HG03139 (cell line): Measurements from ENCODE around the gene MED15.
"Not testable (repeated sequence)": the region's sequence is repeated elsewhere in the genome, so short reads cannot be mapped to it uniquely, and the experiment has no call there.

Experiments used
- ATAC-seq: cut with Tn5 transposase; IDR thresholded peaks from one replicate; pipeline ENCODE4 v1.9.1; 2021; ENCODE audit not compliant: unreplicated experiment

The MED15 gene

DNA sequence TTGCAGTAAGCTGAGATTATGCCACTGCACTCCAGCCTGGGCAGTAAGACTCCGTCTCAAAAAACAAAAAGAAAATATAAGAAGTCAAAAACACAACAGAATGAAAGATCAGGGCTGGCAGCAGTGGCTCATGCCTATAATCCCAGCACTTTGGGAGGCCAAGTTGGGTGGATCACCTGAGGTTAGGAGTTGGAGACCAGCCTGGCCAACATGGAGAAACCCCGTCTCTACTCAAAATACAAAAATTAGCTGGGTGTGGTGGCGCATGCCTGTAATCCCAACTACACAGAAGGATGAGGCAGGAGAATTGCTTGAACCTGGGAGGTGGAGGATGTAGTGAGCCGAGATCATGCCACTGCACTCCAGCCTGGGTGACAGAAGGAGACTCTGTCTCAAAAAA is 87.1 kb downstream of the MED15 start:
- ATAC-seq = not testable (repeated sequence)

DNA sequence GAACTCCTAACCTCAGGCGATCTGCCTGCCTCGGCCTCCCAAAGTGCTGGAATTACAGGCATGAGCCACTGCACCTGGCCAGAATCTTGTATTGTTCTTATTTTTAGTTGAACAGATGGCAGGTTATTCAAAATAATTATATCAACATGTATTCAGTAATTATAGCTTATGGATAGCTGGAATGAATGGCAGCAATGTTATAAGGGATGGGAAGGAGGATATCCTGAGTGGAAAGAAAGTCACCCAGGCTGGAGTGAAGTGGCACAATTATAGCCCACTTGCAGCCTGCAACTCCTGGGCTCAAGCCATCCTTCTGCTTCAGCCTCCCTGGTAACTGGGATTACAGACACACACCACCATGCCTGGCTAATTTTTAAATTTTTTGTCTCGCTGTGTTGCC is 88.1 kb downstream of the MED15 start:
- ATAC-seq = no peak

DNA sequence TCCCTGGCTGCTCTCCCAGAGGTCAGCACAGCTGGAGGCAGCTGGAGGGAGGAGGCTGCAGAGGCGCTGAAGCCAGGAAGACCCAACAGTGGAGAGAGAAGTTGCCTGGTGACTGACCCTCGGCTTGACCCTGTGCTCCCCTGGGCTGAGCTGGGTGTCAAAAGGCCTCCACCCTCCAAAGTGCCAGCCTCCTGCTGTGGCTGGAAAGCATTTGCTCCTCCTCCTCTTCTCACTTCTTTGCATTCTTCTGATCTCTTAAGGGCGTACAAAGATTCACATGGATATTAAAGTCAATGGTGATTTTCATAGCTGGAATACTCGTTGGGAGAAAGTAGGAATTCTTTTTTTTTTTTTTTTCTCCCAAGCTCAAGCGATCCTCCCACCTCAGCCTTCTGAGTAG is 91.7 kb downstream of the MED15 start:
- no peak for ATAC-seq

DNA sequence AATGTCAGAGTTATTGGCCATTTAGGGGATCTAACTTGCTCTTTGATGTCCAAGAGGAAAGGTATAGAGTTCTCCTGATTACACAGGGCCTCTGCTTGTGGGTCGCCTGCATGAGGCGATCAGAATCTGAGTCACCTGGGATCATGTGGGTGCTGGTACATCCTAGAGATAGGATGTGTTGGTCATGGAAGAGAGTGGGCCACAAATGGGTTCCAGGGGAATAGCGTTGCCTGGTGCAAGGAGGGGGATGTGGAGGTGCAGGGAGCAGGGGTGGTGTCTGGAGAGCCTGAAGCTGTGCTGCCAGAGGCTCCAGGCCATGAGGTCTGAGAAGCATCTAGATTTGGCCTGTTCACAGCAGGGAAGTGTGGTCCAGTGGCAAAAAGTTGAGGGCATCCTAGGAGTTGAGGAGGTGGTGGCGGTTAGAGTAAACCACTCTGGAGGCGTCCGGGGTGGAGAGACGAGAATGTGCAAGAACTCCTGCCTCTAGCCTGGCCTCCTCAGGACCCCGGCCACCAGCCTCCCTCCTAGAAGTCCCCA is 92.8 kb downstream of the MED15 start:
- ATAC-seq = no peak

DNA sequence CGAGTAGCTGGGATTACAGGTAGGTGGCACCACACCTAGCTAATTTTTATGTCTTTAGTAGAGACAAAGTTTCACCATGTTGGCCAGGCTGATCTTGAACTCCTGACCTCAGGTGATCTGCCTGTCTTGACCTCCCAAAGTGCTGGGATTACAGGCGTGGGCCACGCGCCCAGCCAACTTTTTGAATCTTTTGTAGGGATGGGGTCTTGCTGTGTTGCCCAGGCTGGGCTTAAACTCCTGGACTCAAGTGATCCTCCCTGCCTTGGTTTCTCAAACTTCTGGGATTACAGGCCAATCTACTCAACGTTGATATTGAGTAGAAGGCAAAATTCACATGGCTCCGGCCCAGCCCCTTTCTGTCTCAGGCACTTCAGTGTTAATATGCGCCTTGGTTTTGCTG is 93.9 kb downstream of the MED15 start:
- no peak for ATAC-seq

DNA sequence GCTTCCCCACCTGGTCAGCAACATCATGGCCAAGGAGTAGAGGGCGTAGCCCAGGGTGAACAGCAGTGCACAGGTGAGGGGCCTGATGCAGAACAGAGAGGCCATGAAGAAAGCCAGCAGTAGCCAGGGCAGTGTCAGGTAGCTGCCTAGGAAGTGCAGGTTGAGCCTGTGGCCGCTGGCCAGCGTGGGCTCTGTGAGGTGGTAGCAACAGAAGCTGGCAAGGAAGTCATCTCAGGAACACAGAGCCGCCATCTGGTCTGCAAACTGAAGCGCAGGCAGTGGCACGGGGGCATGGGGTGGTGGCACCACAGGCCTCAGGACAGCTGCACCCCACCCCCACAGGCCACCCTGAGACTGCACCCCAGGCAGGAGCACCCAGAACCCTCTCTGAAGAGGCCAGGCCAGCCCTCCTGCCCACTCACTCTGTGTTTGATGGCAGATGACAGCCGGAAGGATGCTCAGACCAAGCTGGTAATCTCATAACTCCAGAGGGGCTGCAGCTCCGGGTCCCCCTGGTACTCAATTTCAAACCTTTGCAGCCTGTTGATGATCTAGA is 95.3 kb downstream of the MED15 start:
- ATAC-seq = no peak

DNA sequence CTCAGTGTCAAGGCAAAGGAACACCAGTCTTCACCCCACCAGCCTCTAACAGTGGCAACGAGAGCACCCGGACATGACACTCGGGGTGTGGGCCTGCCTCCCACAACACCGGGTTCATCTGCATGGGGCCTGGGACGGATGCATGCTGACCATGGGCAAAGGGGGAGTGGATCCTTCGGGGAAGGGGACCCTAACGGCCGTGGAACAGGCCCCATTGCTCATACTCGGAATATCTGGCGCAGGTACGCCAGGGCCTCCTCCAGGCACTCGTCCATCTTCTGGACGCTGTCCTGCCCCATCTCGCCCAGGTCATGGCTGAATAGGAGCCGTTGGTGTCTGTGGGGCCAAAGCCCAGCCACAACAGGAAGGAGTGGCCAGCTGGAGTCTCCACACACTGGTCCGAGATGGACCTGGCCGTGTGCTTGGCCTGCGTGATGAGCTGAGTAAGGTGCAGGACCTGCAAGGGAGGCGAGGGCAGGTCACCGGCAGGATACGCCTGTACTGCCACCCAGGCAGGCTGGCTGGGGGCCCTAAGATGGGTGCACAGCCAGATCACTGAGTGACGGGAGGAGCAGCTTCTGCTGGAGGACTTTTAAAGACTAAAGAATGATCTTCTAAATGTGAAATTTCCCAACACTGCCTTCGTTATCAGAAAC is 96.8 kb downstream of the MED15 start:
- ATAC-seq = no peak

DNA sequence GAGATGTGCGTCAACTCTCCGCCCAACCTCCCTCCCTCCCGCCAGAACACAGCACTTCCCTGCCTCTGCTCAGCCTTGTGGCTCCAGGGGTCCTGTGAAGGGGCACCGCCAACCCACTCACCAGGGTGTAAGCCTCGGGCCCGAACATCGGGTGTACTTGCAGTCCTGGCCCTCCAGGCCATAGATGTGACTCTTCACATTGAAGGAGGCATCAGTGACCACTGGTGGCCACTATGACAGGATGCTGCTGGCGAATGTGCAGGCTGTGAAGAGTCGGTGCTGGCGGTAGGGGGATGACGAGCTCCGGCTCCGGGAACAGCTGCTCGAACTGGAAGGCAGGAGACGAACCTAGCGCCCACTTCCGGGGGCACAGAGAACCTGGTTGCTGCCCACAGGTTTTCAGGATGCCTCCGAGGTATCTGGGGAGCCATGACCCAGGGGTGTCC is 97.4 kb downstream of the MED15 start:
- ATAC-seq = no peak

DNA sequence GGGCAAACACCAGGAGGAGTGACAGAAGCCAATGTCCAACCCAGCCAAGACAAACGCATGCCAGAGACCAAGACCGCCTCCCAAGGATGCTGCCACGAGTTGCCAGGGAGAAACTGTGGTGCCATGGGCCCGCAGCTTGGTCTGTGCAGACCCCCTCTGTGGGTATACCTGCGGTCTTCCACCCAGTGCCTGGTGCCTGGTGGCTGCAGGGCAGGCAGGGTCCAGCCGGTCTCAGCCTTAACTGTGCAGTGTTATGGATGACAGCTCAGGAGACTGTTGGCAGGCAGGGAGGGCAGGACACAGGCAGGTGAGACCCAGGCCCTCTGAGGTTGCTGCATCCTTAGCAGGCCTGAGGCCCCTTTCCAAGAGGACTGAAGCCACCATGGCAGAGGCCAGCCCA is 97.9 kb downstream of the MED15 start:
- no peak for ATAC-seq

DNA sequence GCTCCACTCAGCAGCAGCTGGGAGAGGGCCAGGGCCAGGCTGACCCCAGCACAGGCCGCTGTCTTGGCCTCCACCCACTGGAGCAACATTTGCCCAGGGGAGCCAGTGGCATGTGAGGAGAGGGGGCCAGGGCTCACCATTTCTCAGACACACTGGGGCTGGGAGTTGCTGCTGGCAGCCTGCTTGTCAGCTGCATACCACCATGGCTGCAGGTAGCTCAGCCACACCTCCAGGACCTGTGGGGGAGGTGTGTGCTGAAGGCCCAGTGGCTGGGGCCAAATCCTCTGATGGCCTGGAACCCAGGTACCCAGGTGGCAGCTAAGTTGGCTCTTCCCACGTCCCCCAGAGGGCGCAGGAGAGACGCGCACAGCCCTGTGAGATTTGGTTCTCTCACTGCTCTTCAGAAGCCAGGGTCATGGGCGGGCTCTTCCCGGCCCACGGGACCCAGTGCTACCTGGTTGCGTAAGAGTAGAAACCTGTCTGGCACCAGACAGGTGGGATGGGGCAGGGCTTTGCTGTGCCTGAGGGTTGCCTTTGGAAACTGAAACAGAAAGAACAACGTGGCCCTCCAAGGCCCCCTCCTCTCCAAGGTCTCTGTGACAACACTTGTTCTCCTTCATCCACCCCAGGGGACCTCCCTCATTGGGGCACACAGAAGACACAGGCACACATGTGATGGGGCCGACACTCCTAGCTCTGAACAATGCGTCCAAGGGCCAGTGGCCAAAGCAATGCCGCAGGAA is 98.8 kb downstream of the MED15 start:
- no peak for ATAC-seq

DNA sequence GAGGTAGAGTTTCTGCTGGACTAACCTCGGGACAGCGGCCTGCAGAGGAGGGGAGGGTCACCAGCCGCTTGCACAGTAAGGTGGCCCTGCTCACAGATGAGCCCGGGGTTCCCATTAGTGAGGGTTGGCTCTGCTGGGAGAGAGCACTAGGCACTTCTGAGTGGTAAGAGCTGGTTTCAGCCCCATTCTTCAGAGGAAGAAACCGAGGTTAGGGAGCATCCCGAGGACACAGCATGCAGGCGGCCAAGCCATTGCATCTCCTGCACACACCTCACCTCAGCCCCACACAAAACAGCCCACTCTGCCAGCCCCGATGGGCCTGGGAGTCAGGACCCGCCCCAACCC is 99.3 kb downstream of the MED15 start:
- no peak for ATAC-seq

DNA sequence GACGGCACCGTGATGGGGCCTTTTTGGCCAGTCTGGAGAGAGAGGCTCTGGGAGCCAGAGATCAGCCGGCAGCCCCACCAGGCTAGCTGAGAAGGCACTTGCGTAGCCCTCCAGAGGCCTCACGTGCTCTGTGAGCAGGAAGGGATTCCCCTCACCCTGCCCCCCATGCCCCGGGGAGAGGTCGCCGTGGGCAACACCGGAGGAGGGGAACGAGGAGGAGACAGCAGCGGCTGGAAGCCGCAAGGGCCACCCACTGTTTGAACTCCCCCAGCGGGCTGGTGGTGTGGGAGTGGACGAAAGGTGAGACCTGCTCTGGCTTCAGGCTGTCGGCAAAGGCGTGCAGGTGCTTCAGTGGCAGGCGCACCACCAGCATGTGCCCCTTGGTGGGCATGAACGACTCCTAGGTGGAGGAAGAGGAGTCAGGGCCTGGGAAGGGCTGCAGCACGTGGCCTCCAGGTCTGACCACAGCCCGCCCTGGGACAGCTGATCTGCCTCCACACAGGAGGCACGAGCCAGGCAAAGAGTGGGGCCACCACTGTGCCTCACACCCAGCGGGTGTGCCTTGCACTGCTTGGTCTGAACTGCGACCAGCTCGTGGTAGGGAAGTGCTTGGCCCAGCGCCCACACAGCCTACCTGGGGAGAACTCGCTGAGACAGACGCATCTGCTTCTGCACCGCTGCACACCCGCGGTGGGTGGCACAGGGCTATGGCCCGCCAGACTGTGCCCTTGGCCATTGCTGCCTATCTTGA is 99.9 kb downstream of the MED15 start:
- ATAC-seq = no peak

DNA sequence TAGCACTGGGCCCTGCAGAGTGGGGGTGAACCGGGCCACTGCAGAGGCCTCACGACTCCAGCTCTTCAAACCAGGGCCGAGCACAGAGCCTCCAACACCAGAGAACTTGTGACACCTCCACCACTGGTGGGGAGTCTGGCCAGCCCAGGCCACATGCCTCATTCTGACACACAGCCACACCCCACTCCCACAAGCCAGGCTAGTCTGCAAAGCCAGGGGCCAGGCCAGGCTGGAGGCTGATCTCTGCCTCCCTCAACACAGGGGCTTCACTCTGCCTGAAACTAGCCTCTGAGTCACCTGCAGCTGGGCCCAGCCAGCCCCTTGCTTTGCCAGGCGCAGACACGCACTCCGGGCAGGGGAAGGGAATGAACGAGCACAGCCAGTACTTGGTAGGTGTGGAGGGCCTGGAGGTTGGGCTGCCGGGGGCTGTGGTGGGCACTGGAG is 102.9 kb downstream of the MED15 start:
- ATAC-seq = no peak

DNA sequence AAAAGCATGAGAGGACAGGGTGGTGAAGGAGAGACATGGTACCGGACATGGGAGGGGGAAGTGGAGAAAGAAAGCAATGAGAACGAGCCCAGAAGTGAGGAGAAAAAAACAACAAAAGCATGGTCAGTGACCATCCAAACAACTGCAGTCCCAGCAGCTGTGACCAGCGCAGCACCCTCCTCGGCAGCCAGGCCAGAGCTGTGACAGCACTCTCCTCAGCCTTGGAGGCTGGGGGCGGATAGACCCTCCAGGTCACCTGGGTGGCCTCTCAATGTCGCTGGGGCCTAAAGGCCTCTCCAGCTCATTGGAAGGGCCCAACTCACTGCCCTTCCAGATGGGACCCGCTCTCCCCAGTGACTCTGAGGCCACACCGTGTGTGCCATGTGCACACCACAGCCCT is 103.3 kb downstream of the MED15 start:
- ATAC-seq = no peak

DNA sequence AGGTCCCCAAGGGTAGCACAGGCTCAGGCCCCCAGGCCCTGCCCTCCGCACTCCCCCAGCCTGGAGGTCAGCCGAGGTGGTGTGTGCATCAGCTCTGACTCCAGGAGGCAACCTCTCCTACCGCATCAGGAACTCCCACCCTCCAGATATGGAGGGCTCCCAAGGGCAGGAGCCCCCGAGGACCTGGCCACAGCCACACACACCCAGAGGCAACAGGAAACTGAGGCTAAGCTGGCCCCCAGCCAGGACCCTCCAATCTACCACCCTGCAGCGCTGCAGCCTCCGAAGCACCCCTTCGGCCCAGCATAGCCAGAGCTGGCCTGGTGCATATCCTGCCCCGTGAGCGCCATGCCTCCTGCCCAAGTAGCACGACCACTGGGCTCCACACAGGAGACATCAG is 104.0 kb downstream of the MED15 start:
- no peak for ATAC-seq

DNA sequence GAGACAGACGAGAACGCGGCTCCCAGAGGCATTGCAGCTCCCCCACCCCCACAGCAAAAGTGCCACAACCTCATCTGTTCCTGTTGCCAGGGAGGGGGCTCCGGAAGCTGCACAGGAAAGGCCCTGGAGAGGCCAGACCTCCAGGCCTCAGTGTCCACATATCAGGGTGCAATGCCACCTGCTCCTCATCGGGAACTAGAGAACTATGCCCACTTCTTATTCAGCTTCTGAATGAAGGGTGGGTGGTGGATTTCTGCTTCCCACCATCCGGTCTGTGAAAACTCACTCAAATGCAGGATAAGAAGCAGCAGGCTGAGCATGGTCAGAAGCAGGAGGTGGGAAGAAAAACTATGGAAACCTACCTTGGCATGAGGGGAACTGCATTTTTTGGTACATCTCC is 105.9 kb downstream of the MED15 start:
- ATAC-seq = no peak

DNA sequence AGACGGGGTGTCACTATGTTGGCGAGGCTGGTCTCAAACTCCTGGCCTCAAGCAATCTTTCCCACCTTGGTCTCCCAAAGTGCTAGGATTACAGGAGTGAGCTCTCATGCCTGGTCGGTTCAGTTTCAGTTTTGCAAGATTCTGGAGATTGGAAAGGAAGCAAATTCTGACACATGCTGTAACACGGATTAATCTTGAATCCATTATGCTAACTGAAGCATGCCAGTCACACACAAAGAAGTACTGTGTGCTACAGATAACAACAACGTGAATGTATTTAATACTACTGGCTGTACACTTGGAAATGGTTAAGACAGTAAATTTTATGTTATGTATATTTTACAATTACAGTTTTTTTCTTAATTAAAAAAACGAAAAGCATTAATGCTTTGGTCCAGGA is 107.6 kb downstream of the MED15 start:
- ATAC-seq = no peak

DNA sequence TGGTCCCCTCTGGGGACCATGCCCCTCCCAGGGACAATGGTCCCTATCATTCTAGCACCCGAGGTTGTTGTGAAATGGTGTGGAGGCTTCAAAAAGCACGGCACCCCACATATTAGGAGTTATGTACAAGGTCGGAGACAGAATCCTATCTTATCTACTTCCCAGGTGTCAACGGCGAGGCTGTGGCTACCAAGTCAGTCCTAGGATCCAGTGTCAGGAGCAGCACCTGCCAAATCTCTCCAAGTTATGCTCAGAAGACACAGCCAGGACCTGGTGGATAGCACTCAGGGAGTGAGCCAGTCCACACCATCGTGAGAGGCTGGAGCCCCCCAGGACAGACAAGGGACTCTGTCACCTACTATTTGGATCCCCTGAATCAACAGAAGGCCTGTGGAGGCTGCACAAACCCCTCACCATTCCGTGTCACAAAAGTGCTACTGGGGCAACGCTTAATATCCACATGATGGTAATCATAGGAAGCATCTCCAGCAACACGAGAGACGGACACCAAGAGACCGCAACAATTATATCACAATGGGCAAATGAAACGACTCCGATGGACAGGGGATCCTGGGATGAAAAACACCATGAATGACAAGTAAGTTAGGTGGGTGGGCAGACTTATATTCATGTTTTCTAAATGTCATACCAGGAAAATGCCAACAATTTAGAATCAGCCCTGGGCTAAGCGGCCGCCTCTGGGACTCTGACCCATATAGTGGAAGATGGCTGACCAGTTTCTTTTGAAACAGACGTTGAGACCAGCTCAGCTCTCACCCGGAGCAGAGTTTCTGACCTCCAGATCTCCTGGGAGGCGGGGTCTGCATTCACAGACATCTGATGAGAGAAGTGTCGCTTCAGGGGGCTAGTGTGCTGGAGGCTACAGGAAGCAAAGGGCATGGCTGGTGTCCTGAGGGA is 108.4 kb downstream of the MED15 start:
- no peak for ATAC-seq

DNA sequence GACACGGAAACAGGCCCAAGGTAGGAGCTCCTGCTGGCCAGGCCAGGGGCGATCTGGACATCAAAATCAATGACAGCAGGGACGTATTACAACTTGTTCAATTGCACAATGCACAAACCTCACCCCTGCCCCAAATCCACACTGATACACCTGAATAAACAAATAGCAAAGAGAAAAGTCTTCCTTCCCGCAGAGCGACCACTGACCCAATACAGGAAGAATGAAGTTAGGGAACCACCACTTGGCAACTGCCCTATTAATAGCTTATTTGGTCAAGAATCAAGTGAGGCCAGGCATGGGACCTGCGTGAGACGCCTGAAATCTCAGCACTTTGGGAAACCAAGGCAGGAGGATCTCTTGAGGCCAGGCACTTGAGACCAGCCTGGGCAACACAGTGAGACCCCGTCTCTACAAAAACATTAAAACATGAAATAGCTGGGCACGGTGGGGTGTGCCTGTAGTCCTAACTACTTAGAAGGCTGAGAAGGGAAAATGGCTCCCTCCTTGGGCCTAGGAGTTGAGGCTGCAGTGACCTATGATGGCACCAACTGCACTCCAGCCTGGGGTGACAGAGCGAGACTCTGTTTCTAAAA is 109.1 kb downstream of the MED15 start:
- ATAC-seq = no peak

DNA sequence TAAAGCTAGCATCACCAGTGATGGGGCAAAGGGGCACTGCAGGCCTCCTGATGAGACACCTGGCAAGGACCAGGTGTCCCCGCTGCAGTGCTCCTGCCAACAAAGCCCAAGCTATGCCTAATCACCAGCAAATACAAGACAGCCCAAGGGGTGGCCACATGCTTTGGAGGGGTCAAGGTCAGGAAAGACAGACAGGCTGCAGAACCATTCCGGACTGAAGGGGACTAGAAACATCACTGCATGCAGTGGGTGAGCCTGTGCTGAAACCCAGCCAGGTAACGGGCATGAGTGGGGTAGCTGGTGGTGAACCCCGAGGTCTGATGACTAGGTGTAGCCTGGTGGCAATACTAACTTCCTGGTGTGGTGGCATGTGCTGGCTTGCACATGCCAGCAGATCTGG is 111.1 kb downstream of the MED15 start:
- ATAC-seq = no peak
